Measurements from ENCODE around the gene TFF1.
"Not testable (repeated sequence)": the region's sequence is repeated elsewhere in the genome, so short reads cannot be mapped to it uniquely, and the experiment has no call there.

The TFF1 gene

GRCh38 chr21:42366292-42367010 lies at the start of gene TFF1:
Gene TFF1, minus strand, starts transcription at chr21:42366535. Its CDS starts 40 bp downstream, at chr21:42366495.
- DNase-seq, result no peak

DNA sequence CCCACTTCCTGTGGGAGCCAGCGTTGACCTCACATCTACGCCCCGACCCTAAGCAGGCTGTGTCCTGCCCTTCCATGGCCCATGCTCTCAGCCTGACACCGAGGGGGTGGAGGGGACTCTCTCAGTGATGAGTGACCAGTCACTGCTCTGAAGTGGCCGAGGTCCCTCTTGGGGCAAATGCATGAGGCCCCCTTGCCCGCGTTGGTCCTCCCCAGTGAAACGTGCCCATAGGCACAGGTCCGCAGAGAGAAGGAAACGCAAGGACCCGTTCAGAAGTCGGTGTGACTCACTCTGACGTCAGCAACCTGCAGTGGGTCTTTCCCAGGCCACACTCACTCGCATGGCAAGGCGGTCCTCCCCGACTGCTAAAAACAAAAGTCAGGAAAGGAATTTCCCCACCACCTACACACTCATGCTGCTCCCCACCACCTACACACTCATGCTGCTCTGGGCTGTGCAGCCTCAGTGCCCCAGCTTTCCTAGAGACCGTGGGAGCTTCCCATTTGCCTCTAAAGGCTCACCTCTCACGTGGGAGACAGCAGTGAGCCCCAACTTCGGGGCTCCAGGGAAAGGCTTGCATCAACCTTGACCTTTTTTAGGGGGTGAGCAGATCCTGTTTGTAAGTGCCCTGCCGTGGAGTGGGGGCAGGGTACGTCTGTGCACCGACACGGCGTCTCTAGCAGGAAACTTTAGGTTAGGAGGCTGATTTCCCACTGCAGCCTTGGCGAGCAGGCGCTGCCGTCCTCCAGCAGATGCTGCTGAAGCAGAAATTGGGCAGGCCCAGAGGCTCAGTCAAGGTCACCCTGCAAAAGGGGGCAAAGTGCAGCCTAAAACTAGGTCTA lies 48.8 kb upstream of the TFF1 start:
- DNase-seq, result peak; percentile 76

GRCh38 chr21:42414553-42414927 lies 48.2 kb upstream of the TFF1 start:
- DNase-seq, result no peak

- no peak for DNase-seq
These were observed 47.7 kb upstream of the TFF1 start for GRCh38 chr21:42414066-42414465.

DNA sequence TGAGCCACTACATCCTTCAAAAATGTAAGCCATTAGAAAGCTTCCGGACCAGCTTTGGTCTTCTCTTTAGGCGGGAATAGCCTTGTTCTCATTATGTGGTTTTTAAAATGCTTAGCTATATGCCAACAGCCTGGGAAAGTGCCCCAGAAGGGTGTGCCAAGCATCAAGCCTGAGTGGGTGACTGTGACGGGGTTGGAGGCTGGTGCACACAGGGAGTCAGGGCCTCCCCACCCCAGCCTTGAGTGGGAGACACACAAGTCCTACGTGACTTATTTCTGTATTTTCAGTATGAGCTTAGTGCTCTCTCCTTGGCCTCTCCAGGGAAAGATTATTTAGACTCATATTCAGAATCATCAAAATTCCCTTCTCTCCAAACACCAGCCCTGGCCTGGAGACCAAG lies 47.2 kb upstream of the TFF1 start:
- no peak for DNase-seq

DNA sequence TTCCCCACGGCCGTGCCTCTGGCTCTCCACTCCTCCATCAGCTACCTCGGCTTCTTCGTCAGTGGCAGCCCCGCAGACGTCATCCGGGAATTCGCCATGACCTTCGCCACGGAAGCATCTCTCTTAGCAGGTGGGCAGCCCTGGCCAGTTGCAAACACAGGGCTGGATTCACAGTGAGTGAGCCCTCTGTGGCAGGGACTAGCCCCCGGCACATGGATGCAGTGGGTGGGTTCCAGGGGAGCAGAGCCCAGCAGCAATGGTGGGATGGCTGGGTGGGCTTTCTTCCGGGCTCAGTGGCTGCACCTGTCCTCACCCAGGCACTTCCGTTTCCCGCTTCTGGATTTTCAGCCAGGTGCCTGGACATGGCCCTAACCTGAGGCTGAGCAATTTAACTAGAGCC lies 46.8 kb upstream of the TFF1 start:
- DNase-seq, result no peak

- DNase-seq, result no peak
These were observed 46.2 kb upstream of the TFF1 start for GRCh38 chr21:42412636-42412933.

DNA sequence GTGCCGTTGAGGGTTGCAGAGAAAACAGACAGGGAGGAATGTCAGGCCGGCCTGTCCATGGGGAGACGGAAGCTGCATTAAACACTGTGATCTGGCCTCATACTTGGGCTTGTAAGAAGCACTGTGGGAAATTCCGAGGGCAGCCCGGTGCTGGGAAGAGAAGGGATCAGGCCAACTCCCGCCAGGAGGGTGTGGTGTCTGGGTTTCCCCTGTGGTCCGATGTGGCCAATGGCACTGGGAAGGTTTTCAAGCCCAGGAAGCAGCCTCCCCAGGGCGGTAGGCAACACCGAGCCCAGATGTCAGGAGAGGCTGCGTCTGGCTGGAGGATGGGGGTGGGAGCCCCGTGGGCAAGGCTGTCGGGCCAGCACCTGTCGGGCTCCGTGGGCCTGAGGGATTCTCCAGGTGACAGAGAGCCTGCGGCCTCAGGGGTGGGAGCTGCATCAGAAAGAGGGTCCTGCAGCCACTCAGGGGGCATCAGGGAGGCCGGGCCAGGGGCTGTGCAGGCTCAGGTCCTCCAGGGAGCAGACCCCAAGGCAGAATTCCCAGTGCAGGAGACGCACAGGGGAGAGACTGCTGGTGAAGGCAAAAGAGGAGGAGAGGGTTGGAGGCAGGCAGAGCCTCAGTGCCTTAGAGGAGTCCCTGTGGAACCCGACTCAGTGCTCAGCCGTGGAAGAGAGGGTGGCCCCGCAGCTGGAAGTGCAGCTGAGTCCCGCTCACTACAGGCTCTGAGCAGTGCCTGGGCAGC lies 45.7 kb upstream of the TFF1 start:
- DNase-seq, result no peak

- no peak for DNase-seq
These were observed 45.0 kb upstream of the TFF1 start for GRCh38 chr21:42411197-42411869.

DNA sequence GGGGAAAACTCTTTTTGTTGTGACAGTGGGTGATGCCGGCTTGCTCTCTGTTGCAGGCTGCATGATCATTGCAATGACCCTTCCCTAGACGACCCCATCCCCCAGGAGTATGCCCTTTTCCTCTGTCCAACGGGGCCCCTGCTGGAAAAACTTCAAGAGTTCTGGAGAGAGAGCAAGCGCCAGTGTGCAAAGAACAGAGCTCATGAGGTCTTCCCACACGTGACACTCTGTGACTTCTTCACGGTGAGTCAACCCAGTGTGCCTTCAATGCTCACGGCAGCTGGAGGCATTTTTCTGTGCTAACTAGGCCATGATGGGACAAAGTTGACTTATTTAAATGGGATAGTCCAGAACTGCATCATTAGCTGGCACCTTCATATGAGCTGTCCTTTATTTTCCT lies 43.0 kb upstream of the TFF1 start:
- DNase-seq, result no peak

GRCh38 chr21:42408718-42409117 lies 42.4 kb upstream of the TFF1 start:
- DNase-seq, result not testable (repeated sequence)

DNA sequence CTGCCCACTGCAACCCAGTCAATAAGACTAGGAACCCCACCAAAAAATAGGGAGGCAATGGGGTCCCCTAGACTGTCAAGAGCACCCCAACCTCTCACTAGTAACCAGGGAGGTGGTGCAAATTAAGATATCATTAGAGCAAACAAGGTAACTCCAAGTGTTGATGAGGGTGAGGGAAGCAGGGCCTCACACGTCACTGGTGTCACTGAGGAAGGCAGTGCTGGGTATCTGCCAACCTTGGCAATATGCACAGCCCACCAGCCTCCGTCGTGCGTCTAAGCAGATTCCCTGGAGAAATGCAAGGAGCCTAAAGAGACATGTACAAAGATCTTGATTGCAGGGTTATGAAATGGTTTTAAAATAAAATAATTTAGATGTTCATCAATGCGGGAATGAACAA lies 41.1 kb upstream of the TFF1 start:
- DNase-seq, result no peak

- no peak for DNase-seq
These were observed 40.5 kb upstream of the TFF1 start for GRCh38 chr21:42406866-42407265.

GRCh38 chr21:42406201-42406621 lies 39.9 kb upstream of the TFF1 start:
- peak; percentile 37 for DNase-seq

DNA sequence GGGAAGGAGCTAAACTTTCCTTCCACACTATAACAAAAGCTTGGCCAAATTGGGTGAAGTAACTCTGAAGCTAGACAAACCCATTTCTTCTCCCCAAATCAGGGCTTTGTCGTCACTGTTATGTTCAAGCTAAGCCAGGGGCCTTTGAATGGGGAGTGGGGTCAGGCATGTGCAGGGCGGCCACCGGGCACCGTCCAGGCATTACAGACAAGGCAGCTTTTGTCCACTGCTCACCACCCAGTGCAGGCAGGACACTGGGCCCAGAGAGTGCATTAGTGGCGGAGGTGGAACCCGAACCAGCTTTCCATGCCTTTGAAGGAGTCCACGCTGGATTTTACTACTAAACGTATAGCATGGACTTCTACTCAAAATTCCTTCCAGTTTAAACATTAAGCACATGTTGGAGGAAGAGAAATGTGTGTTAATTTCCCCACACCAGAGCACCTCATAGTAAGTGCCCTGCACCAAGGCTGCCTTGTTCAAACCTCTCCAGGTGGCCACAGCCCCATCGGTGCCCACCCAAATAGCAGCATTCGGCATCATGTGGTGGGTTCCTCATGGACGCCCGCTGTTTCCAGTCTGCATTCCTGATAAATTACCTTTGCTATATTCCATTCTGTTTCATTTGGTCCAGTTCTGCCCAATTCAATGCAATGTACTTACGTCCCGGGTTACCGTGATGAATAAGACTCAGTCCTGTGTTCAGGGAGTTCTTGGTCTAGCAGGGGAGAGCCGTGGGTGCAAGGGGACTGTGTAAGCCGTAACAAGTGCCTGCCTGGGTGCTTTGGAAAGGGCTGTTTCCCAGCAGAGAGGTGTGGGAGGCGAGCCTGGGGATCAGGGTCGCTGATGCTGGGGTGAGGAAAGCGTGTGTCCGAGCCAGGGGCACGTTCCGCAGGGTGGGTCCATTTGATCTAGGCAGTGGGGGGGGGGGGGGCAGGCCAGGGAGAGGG lies 39.0 kb upstream of the TFF1 start:
- no peak for DNase-seq

DNA sequence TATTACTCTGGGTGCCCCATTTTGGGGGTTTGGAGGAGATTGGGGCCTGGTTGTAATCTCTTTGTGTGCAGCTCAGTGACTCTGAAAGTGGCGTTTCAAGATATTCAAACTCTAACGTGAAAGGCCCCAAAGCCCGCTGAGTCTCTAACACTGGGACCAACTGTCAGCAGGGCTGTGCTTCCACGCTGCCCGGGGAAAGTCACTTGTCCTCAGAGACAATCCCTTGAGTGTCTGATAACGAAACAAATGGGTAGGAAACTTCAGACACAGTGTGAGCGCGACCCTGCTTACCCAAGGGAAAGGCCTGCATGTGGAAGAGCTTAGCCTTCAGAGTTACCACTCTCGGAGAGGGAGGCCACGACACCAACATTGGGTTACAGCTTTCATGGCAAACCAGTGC lies 38.2 kb upstream of the TFF1 start:
- DNase-seq, result no peak

DNA sequence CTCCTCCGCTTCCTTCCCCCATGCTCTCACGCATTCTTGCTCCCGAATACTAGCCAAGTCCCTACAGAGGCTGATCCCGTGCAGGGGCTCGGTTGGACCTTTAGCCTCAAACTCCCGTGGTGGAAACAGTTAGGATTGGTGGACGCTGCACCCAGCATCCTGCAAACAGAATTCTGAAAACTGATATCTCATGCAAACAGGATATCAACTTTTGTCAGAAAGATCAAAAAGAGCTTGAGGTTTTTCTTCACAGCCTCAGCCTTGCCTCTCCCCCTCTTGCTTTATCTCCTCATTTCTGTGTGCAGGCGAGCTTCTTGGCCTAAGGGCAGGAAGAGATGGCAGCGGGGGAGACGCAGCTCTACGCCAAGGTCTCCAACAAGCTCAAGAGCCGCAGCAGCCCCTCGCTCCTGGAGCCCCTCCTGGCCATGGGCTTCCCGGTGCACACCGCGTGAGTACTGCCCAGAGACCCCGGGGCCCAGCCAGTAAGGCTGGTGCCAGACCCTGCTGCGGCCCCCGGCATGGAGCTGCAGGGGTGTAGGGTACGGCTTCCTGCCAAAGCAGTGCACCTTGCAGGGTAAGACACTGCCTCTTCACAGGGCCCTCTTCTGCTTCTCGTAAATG lies 37.4 kb upstream of the TFF1 start, which contains the start of gene UBASH3A:
TSS of gene UBASH3A (plus strand) at position 292 of the 621 bp plus-strand sequence. CDS start at position 336, 44 bp downstream.
- DNase-seq, result peak; percentile 54

DNA sequence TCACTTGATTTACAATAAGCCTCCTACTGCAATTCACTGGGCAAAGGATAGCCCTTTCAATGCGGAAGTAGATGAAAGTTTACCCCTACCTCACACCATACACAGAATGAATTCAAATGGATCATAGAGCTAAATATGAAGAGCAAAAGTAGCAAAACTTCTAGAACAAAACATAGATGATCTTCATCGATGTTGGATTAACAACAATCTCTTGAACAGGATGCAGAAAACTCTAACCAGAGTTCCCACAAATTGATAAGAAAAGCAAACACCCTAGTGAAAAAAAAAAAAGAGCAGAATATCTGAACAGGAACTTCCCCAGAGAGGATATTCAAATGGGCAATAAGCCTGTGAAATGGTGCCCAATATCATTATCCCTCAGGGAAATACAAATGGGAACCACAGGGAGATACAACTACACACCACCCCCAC lies 35.5 kb upstream of the TFF1 start:
- no peak for DNase-seq

DNA sequence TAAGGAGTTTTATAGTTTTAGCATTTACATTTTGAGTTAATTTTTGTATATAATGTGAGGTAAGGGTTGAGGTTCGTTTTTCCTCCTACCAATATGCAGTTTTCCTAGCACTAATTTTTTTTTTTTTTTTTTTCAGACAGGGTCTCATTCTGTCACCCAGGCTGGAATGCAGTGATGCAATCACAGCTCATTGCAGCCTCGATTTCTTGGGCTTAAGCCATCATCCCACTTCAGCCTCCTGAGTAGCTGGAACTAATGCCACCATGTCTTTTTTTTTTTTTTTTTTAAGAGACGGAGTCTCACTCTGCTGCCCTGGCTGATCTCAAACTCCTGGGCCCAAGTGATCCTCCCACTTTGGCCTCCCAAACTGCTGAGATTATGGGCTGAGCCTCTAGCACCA lies 34.8 kb upstream of the TFF1 start:
- no peak for DNase-seq

DNA sequence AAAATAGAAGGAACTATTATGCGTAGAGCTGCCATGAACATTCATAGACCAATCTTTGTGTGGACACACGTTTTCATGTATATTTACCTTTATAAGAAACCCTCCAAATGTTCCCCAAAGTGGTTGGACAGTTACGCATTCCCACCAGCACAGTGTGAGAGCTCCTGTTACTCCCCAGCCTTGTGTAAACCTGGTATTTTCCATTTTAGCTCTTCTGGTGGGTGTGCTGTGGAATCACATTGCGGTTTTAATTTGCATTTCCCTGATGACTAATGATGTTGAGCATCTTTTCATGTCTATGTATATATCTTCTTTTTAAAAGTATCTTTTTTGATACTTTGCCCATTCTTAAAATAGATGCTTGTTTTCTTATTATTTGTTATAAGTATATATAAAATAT lies 34.2 kb upstream of the TFF1 start:
- DNase-seq, result no peak

DNA sequence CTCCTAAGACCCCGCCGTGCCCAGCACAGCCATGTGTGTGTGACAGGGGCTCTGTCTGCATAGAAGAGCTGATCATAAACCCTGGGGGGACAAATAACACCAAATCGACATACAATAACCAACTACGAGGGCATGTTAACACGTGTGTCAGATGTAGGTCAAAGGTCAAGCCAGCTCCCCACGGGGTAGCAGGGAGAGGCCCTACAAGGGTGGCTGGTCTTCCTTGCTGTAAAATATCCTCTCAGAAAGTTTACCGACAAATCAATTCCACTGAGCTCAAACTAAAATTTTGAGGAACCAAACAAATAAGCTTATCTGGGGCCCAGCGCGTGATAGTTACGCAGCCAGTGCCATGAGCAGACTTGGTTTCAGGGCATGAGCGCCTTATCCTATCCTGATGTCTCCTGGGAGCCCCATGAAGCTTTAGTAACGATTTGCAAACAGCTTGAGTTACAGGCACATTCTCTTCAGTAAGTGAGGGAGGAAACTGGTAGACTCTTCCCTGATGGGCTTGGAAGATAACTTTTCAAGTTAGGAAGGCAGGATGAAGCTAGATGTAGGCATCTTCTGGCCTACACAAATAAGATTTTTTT lies 32.2 kb upstream of the TFF1 start:
- DNase-seq, result no peak

All from activated gamma-delta T cell treated with Interleukin-2 at 50 U/mL for 16 hours (primary cell).